HEK293T (cell line): ENCODE data around the gene PANK4.
"Not testable (repeated sequence)": the region's sequence is repeated elsewhere in the genome, so short reads cannot be mapped to it uniquely, and the experiment has no call there.

Experiments
- CTCF ChIA-PET: fragments of 350-600 bp; formaldehyde crosslinking; extraction: SDS; loops from one replicate; lab custom pipeline; 2021; ENCODE audit warnings: antibody characterized with exemption, inconsistent platforms; lab: Yijun Ruan, JAX
- POLR2A ChIA-PET: fragments of 350-600 bp; formaldehyde crosslinking; extraction: SDS; loops from one replicate; lab custom pipeline; 2020; ENCODE audit warnings: antibody characterized with exemption, inconsistent platforms; lab: Yijun Ruan, JAX
- DNase-seq: peaks from one replicate; pipeline ENCODE4 v3.0.0; 2012; ENCODE audit warnings: mixed read lengths; ENCODE audit errors: extremely low spot score
- ARNT ChIP-seq: fragments of 450-650 bp; IDR thresholded peaks from 2 replicates; pipeline ENCODE4 v1.6.1; 2017; ENCODE audit warnings: mild to moderate bottlenecking
- BHLHE40 ChIP-seq: fragments of 450-650 bp; IDR thresholded peaks from 2 replicates; pipeline ENCODE4 v1.6.1; 2016; ENCODE audit warnings: mild to moderate bottlenecking, moderate library complexity, borderline replicate concordance
- CTBP1 ChIP-seq: fragments of 450-650 bp; IDR thresholded peaks from 2 replicates; pipeline ENCODE4 v1.6.1; 2016; ENCODE audit warnings: borderline replicate concordance
- ELF4 ChIP-seq: fragments of 450-650 bp; IDR thresholded peaks from 2 replicates; pipeline ENCODE4 v1.6.1; 2017; ENCODE audit warnings: antibody characterized with exemption
- FOXA1 ChIP-seq: fragments of 450-650 bp; IDR thresholded peaks from 2 replicates; pipeline ENCODE4 v1.6.1; 2016; ENCODE audit warnings: mild to moderate bottlenecking
- FOXK2 ChIP-seq: fragments of 450-650 bp; IDR thresholded peaks from 2 replicates; pipeline ENCODE4 v1.6.1; 2016; ENCODE audit warnings: mild to moderate bottlenecking
- FOXM1 ChIP-seq: fragments of 450-650 bp; IDR thresholded peaks from 2 replicates; pipeline ENCODE4 v1.6.1; 2017; ENCODE audit warnings: mild to moderate bottlenecking, borderline replicate concordance
- HDGF ChIP-seq: fragments of 450-650 bp; IDR thresholded peaks from 2 replicates; pipeline ENCODE4 v1.6.1; 2017; ENCODE audit warnings: antibody characterized with exemption, borderline replicate concordance
- L3MBTL2 ChIP-seq: fragments of 450-650 bp; conservative IDR thresholded peaks from 2 replicates; pipeline ENCODE4 v1.6.1; 2016; ENCODE audit warnings: mild to moderate bottlenecking
- LEF1 ChIP-seq: fragments of 450-650 bp; IDR thresholded peaks from 2 replicates; pipeline ENCODE4 v1.6.1; 2017; ENCODE audit warnings: mild to moderate bottlenecking, borderline replicate concordance
- NFRKB ChIP-seq: fragments of 450-650 bp; IDR thresholded peaks from 2 replicates; pipeline ENCODE4 v1.6.1; 2016; ENCODE audit warnings: mild to moderate bottlenecking, moderate library complexity
- PKNOX1 ChIP-seq: fragments of 450-650 bp; IDR thresholded peaks from 2 replicates; pipeline ENCODE4 v1.6.1; 2016
- SP1 ChIP-seq: fragments of 450-650 bp; IDR thresholded peaks from 2 replicates; pipeline ENCODE4 v1.6.1; 2017
- SUZ12 ChIP-seq: fragments of 450-650 bp; IDR thresholded peaks from 2 replicates; pipeline ENCODE4 v1.6.1; 2016; ENCODE audit warnings: mild to moderate bottlenecking
- TARDBP ChIP-seq: fragments of 450-650 bp; IDR thresholded peaks from 2 replicates; pipeline ENCODE4 v1.6.1; 2016
- ZNF384 ChIP-seq: fragments of 450-650 bp; IDR thresholded peaks from 2 replicates; pipeline ENCODE4 v1.6.1; 2016

Gene PANK4

GRCh38 chr1:2525920-2526823 is at the start of gene PANK4:
Gene PANK4, minus strand, starts transcription at chr1:2526596. Its CDS starts 9 bp downstream, at chr1:2526587.
- CTCF ChIA-PET: no interaction called here
- peak; percentile 91 for DNase-seq
- TF ChIP-seq L3MBTL2 (peak; percentile 54), PKNOX1 (no peak)
- POLR2A ChIA-PET: interaction anchor here (0.5 to 8.5 kb wide), 15 partner anchors 9 to 113 kb away, joined by 3 to 74 read pairs (median 4); partner anchors contain the start of gene PEX10

- TF ChIP-seq SUZ12 (no peak), LEF1 (no peak), BHLHE40 (no peak), HDGF (no peak), FOXA1 (no peak), CTBP1 (no peak), ZNF384 (no peak), PKNOX1 (no peak), ELF4 (no peak), SP1 (no peak), NFRKB (no peak)
- CTCF ChIA-PET: interaction anchor here (1.4 kb wide), 1 partner anchor 13 kb away, joined by 6 read pairs; no protein-coding TSS in a partner anchor
- POLR2A ChIA-PET: interaction anchor here (0.9 kb wide), 1 partner anchor 11 kb away, joined by 3 read pairs; no protein-coding TSS in a partner anchor
- no peak for DNase-seq
These were observed 48.0 kb upstream of the PANK4 start for GRCh38 chr1:2574350-2574749.

- CTCF ChIA-PET: interaction anchor here (1.4 kb wide), 1 partner anchor 12 kb away, joined by 6 read pairs; no protein-coding TSS in a partner anchor
- POLR2A ChIA-PET: interaction anchor here (0.7 kb wide), 1 partner anchor 11 kb away, joined by 3 read pairs; no protein-coding TSS in a partner anchor
- no peak for DNase-seq
- TF ChIP-seq ARNT (no peak), FOXM1 (no peak), SUZ12 (no peak), NFRKB (no peak), TARDBP (no peak), SP1 (no peak), BHLHE40 (no peak), FOXA1 (no peak), FOXK2 (no peak), HDGF (no peak), PKNOX1 (no peak), CTBP1 (no peak), ZNF384 (no peak), LEF1 (no peak), L3MBTL2 (no peak), ELF4 (no peak)
These were observed 47.0 kb upstream of the PANK4 start for GRCh38 chr1:2573250-2573920.

GRCh38 chr1:2571348-2571747 is 45.0 kb upstream of the PANK4 start:
- CTCF ChIA-PET: no interaction called here
- POLR2A ChIA-PET: interaction anchor here (0.9 kb wide), 1 partner anchor 14 kb away, joined by 3 read pairs; no protein-coding TSS in a partner anchor
- TF ChIP-seq L3MBTL2 (no peak), NFRKB (no peak), HDGF (no peak), PKNOX1 (no peak), ELF4 (no peak), TARDBP (no peak), ZNF384 (no peak), ARNT (no peak), CTBP1 (no peak), FOXM1 (no peak), SUZ12 (no peak), FOXK2 (no peak), LEF1 (no peak), SP1 (no peak), FOXA1 (no peak), BHLHE40 (no peak)
- no peak for DNase-seq

GRCh38 chr1:2570332-2570731 is 43.9 kb upstream of the PANK4 start:
- ChIA-PET POLR2A (no interaction called here), CTCF (no interaction called here)
- DNase-seq: no peak
- TF ChIP-seq CTBP1: no peak
- no peak for TF ChIP-seq HDGF
- TF ChIP-seq BHLHE40: no peak

GRCh38 chr1:2569703-2570102 is 43.3 kb upstream of the PANK4 start:
- CTCF ChIA-PET, DNase-seq: not testable (repeated sequence)

More at GRCh38 chr1:2569703-2570102, 43.3 kb upstream of the PANK4 start:
- POLR2A ChIA-PET: not testable (repeated sequence)
